HEK293T (cell line): ENCODE data around the gene PES1.

ENCODE experiments used
- CTCF ChIA-PET: fragments of 350-600 bp; formaldehyde crosslinking; extraction: SDS; loops from one replicate; lab custom pipeline; 2021; ENCODE audit warnings: antibody characterized with exemption, inconsistent platforms; lab: Yijun Ruan, JAX
- POLR2A ChIA-PET: fragments of 350-600 bp; formaldehyde crosslinking; extraction: SDS; loops from one replicate; lab custom pipeline; 2020; ENCODE audit warnings: antibody characterized with exemption, inconsistent platforms; lab: Yijun Ruan, JAX
- DNase-seq: peaks from one replicate; pipeline ENCODE4 v3.0.0; 2012; ENCODE audit warnings: mixed read lengths; ENCODE audit errors: extremely low spot score
- ARNT ChIP-seq: fragments of 450-650 bp; IDR thresholded peaks from 2 replicates; pipeline ENCODE4 v1.6.1; 2017; ENCODE audit warnings: mild to moderate bottlenecking
- BHLHE40 ChIP-seq: fragments of 450-650 bp; IDR thresholded peaks from 2 replicates; pipeline ENCODE4 v1.6.1; 2016; ENCODE audit warnings: mild to moderate bottlenecking, moderate library complexity, borderline replicate concordance
- CTBP1 ChIP-seq: fragments of 450-650 bp; IDR thresholded peaks from 2 replicates; pipeline ENCODE4 v1.6.1; 2016; ENCODE audit warnings: borderline replicate concordance
- ELF4 ChIP-seq: fragments of 450-650 bp; IDR thresholded peaks from 2 replicates; pipeline ENCODE4 v1.6.1; 2017; ENCODE audit warnings: antibody characterized with exemption
- FOXA1 ChIP-seq: fragments of 450-650 bp; IDR thresholded peaks from 2 replicates; pipeline ENCODE4 v1.6.1; 2016; ENCODE audit warnings: mild to moderate bottlenecking
- FOXK2 ChIP-seq: fragments of 450-650 bp; IDR thresholded peaks from 2 replicates; pipeline ENCODE4 v1.6.1; 2016; ENCODE audit warnings: mild to moderate bottlenecking
- FOXM1 ChIP-seq: fragments of 450-650 bp; IDR thresholded peaks from 2 replicates; pipeline ENCODE4 v1.6.1; 2017; ENCODE audit warnings: mild to moderate bottlenecking, borderline replicate concordance
- HDGF ChIP-seq: fragments of 450-650 bp; IDR thresholded peaks from 2 replicates; pipeline ENCODE4 v1.6.1; 2017; ENCODE audit warnings: antibody characterized with exemption, borderline replicate concordance
- L3MBTL2 ChIP-seq: fragments of 450-650 bp; conservative IDR thresholded peaks from 2 replicates; pipeline ENCODE4 v1.6.1; 2016; ENCODE audit warnings: mild to moderate bottlenecking
- LEF1 ChIP-seq: fragments of 450-650 bp; IDR thresholded peaks from 2 replicates; pipeline ENCODE4 v1.6.1; 2017; ENCODE audit warnings: mild to moderate bottlenecking, borderline replicate concordance
- NFRKB ChIP-seq: fragments of 450-650 bp; IDR thresholded peaks from 2 replicates; pipeline ENCODE4 v1.6.1; 2016; ENCODE audit warnings: mild to moderate bottlenecking, moderate library complexity
- PKNOX1 ChIP-seq: fragments of 450-650 bp; IDR thresholded peaks from 2 replicates; pipeline ENCODE4 v1.6.1; 2016
- SUZ12 ChIP-seq: fragments of 450-650 bp; IDR thresholded peaks from 2 replicates; pipeline ENCODE4 v1.6.1; 2016; ENCODE audit warnings: mild to moderate bottlenecking
- TARDBP ChIP-seq: fragments of 450-650 bp; IDR thresholded peaks from 2 replicates; pipeline ENCODE4 v1.6.1; 2016
- ZNF384 ChIP-seq: fragments of 450-650 bp; IDR thresholded peaks from 2 replicates; pipeline ENCODE4 v1.6.1; 2016

The PES1 gene

GRCh38 chr22:30591588-30592359, at the start of gene PES1:
PES1 (minus strand) TSS chr22:30591910; CDS start chr22:30591833, 77 bp downstream.
- ChIA-PET CTCF (interaction anchor here (1.0 kb wide), 1 partner anchor 10 kb away, joined by 3 read pairs; no protein-coding TSS in a partner anchor), POLR2A (interaction anchor here (0.6 to 1.3 kb wide), 8 partner anchors 10 to 170 kb away, joined by 3 to 5 read pairs (median 4); partner anchors contain the start of gene TCN2)
- TF ChIP-seq ZNF384 = no peak
- TF ChIP-seq TARDBP = no peak
- no peak for TF ChIP-seq HDGF
- no peak; the same call in 1 of the 2 replicates for TF ChIP-seq CTBP1
- no peak for TF ChIP-seq LEF1
- TF ChIP-seq FOXM1 = 0 out of 2 replicates have a peak, but pooled peaks have one; percentile 20
- peak; percentile 96 for TF ChIP-seq L3MBTL2
- peak; percentile 69 for TF ChIP-seq BHLHE40
- TF ChIP-seq ARNT = peak; percentile 73
- TF ChIP-seq SUZ12 = peak; percentile 93
- TF ChIP-seq PKNOX1 = peak; percentile 42; the same call in 1 of the 2 replicates
- TF ChIP-seq ELF4 = peak; percentile 91
- peak; percentile 72 for TF ChIP-seq NFRKB
- TF ChIP-seq FOXK2 = peak; percentile 90
- peak; percentile 100 for DNase-seq

- TF ChIP-seq FOXA1 (no peak), CTBP1 (no peak), ELF4 (no peak), PKNOX1 (no peak)
- ChIA-PET POLR2A (no interaction called here), CTCF (no interaction called here)
- DNase-seq = no peak
These were observed 49.2 kb upstream of the PES1 start for GRCh38 chr22:30640839-30641430.

- ChIA-PET CTCF (no interaction called here), POLR2A (no interaction called here)
- DNase-seq = no peak
- TF ChIP-seq LEF1 = no peak
- no peak for TF ChIP-seq PKNOX1
- no peak for TF ChIP-seq ARNT
- no peak for TF ChIP-seq ZNF384
- TF ChIP-seq TARDBP = no peak
- no peak for TF ChIP-seq BHLHE40
- TF ChIP-seq FOXA1 = no peak
- no peak for TF ChIP-seq ELF4
- TF ChIP-seq HDGF = no peak
- no peak for TF ChIP-seq NFRKB
- TF ChIP-seq L3MBTL2 = no peak
These were observed 48.7 kb upstream of the PES1 start for GRCh38 chr22:30640361-30640760.

- POLR2A ChIA-PET = no interaction called here
- CTCF ChIA-PET = no interaction called here
These were observed 46.0 kb upstream of the PES1 start for GRCh38 chr22:30637701-30638114.

GRCh38 chr22:30636226-30637077, 44.7 kb upstream of the PES1 start:
- CTCF ChIA-PET = interaction anchor here (0.9 to 4.0 kb wide), 3 partner anchors 72 to 119 kb away, joined by 3 to 45 read pairs (median 4); no protein-coding TSS in a partner anchor
- no peak for TF ChIP-seq NFRKB

More at GRCh38 chr22:30637701-30638114, 46.0 kb upstream of the PES1 start:
- no peak for DNase-seq
- TF ChIP-seq NFRKB (no peak), HDGF (no peak), TARDBP (no peak), FOXM1 (no peak)

More at GRCh38 chr22:30636226-30637077, 44.7 kb upstream of the PES1 start:
- POLR2A ChIA-PET = interaction anchor here (0.8 to 1.8 kb wide), 5 partner anchors 11 to 44 kb away, joined by 3 to 9 read pairs (median 4); partner anchors contain the start of gene TCN2
- DNase-seq = no peak
